ENCODE measurements around the gene PPM1A.

The PPM1A gene

GRCh38 chr14:60227291-60227690 is 21.7 kb upstream of the PPM1A start:
- DNase-seq: no peak

- no peak for DNase-seq
Observed at GRCh38 chr14:60229614-60230013, 19.4 kb upstream of the PPM1A start.

GRCh38 chr14:60232185-60232584 is 16.8 kb upstream of the PPM1A start:
- no peak for DNase-seq

GRCh38 chr14:60233251-60233650 is 15.8 kb upstream of the PPM1A start:
- DNase-seq: no peak

GRCh38 chr14:60233891-60234290 is 15.1 kb upstream of the PPM1A start:
- no peak for DNase-seq

GRCh38 chr14:60235440-60235839 is 13.6 kb upstream of the PPM1A start:
- DNase-seq: no peak

- no peak for DNase-seq
Observed at GRCh38 chr14:60238955-60239354, 10.1 kb upstream of the PPM1A start.

- DNase-seq: no peak
Observed at GRCh38 chr14:60240139-60240856, 8.7 kb upstream of the PPM1A start.

GRCh38 chr14:60241091-60241490 is 7.9 kb upstream of the PPM1A start:
- DNase-seq: no peak

GRCh38 chr14:60242429-60242828 is 6.6 kb upstream of the PPM1A start:
- DNase-seq: no peak

GRCh38 chr14:60245380-60246177 is 3.4 kb upstream of the PPM1A start:
- peak; percentile 14 for DNase-seq

GRCh38 chr14:60247994-60248696 is 876 bp upstream of the PPM1A start:
- DNase-seq: peak; percentile 89

GRCh38 chr14:60249321-60250256 is 568 bp downstream of the PPM1A start:
- peak; percentile 78 for DNase-seq

GRCh38 chr14:60250257-60251035 is 1.4 kb downstream of the PPM1A start:
- no peak for DNase-seq

GRCh38 chr14:60251877-60252276 is 2.9 kb downstream of the PPM1A start:
- no peak for DNase-seq

- no peak for DNase-seq
Observed at GRCh38 chr14:60252630-60253029, 3.6 kb downstream of the PPM1A start.

GRCh38 chr14:60253649-60254048 is 4.6 kb downstream of the PPM1A start:
- no peak for DNase-seq

- DNase-seq: no peak
Observed at GRCh38 chr14:60254176-60254575, 5.2 kb downstream of the PPM1A start.

GRCh38 chr14:60257865-60258264 is 8.8 kb downstream of the PPM1A start:
- no peak for DNase-seq

- DNase-seq: no peak
Observed at GRCh38 chr14:60265163-60265562, 16.1 kb downstream of the PPM1A start.

GRCh38 chr14:60266021-60266937 is 17.3 kb downstream of the PPM1A start:
- DNase-seq: peak; percentile 12

Measured in stimulated activated CD4-positive, alpha-beta T cell treated with anti-CD3 and anti-CD28 coated beads, Interleukin-15, amount 100 ng/mL, for 24 hours (primary cell).